Esophagus muscularis mucosa (tissue), 4 donors: Measurements from ENCODE around the gene STRBP.

ENCODE experiments used
- CTCF ChIP-seq, 3 experiments: fragments of 200-600 bp in 2 of 3; fragments of 450-650 bp in 1 of 3; sonication (generic) in 2 of 3; IDR thresholded peaks; one replicate each; pipeline ENCODE4 v1.5.1; 2017 to 2019; ENCODE audit warnings: antibody characterized with exemption in 3 of 3, mild to moderate bottlenecking in 2 of 3, moderate library complexity in 1 of 3
- EP300 ChIP-seq: sonication (generic); formaldehyde crosslinking; IDR thresholded peaks from one replicate; pipeline ENCODE4 v1.6.1; 2017; ENCODE audit warnings: antibody characterized with exemption
- POLR2A ChIP-seq: fragments of 450-650 bp; IDR thresholded peaks from one replicate; pipeline ENCODE4 v1.6.1; 2017; ENCODE audit warnings: antibody characterized with exemption, moderate library complexity, mild to moderate bottlenecking, low read depth
- POLR2AphosphoS5 ChIP-seq, 2 donors: sonication (generic); formaldehyde crosslinking; IDR thresholded peaks; one replicate each; pipeline ENCODE4 v1.6.1; 2017; ENCODE audit warnings: antibody characterized with exemption in 2 of 2

DNA sequence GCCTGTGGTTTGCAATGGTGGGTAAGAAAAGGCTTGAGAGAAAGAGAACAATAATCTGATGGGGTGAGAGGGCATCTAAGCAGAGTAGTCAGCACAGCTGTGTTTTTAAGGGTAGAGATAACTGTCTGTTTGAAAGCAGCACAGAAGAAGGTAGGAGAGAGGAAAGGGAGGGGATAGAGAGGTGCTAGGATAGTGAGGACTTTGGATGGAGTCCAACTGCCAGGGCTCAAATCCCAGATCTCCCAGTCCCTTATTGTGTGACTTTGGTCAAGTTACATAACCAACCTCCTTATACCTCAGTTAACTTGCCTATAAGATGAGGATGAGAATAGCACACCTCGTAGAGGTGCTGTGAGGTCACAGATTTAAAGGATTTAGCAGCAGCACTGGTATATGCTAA is 179.3 kb downstream of the STRBP start:
- no peak for TF ChIP-seq POLR2A
- no peak for TF ChIP-seq POLR2AphosphoS5 (IDR thresholded peaks at IDR 0.05)
- TF ChIP-seq CTCF (IDR thresholded peaks at IDR 0.05): no peak
- TF ChIP-seq EP300: no peak
